ENCODE data around the gene LIM2. TPM values are rescaled to one million over a fixed set of nuclear protein-coding genes. Genes with fewer than 3 reads are reported as not detected.
"Not testable (repeated sequence)": the region's sequence is repeated elsewhere in the genome, so short reads cannot be mapped to it uniquely, and the experiment has no call there.

LIM2 gene
- total and polyA plus RNA-seq, 2 of the 8 experiments (the other 6 are each of a cell fraction or from before 2014, with no cell fraction given): not detected

DNA sequence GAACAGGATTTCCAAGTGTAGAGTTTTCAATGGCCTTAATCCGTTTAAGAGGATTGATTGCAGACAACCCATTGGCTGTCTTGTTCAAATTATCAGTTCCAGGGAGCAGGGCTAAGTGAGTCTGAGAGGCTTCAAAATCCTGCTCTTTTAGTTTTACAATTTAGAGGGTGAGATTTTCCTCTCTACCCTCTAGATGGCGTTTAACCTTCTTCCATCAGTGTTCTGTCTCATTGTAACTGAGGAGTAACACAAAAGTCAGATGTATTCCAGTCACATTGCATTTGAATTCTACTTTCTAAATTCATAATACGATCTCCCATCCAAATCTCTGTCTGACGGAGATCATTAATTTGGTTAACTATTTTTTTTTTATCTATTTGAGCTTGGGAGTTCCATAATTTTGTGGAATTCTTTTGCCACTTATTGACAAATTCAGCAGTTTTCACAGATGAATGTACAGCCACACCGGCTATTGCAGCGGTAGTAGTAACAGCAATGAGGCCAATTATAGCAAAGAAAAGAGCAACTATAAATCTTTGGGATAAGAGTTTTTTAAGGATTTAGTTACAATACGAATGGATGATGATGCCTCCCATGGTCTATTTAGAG lies 10.4 kb upstream of the LIM2 start (continued):
- no peak for TF ChIP-seq CHD2 (IDR thresholded peaks at IDR 0.05; ENCODE audit: low read length)
- no peak for TF ChIP-seq CBX5 (IDR thresholded peaks at IDR 0.05; ENCODE audit: low read depth, low read length)
- no peak for TF ChIP-seq EZH2 (IDR thresholded peaks at IDR 0.05; ENCODE audit: low read depth, low read length, severe bottlenecking)

DNA sequence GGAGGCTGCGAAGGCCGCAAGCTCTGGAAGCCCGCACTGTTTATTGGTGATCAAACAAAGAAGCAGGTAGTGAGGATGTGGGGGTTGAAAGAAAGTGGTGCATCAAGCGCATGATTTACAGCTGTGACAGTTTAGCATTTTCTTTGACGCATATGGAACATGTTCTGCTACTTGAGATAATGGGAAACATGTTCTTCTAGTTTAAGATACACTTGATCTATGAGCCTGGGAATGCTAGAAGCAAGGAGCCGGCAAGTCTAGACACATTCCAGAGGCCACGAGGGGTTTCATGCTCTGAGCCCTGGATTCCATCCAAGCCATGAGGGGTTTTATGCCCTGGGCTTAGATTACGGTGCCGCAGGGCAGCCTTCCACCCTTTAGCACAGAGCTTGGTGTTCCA lies 9.7 kb upstream of the LIM2 start:
- not testable (repeated sequence) for H4K5ac ChIP-seq (ENCODE audit: insufficient read length, low read depth, low read length); H2BK120ac ChIP-seq (replicated peaks; ENCODE audit: low read depth, low read length); H2AK5ac ChIP-seq (ENCODE audit: low read depth, low read length); H3K79me2 ChIP-seq (ENCODE audit: control insufficient read depth in 1 of 2, insufficient read depth in 2 of 2, low read length in 2 of 2); H2BK20ac ChIP-seq (ENCODE audit: low read length); H3K18ac ChIP-seq (ENCODE audit: extremely low read depth, low read length); H3K27ac ChIP-seq (ENCODE audit: low read depth, low read length); H3K36me3 ChIP-seq (ENCODE audit: control insufficient read depth in 2 of 4, insufficient read depth in 4 of 4, low read length in 3 of 4); H2BK15ac ChIP-seq (ENCODE audit: low read length); H3K23ac ChIP-seq (ENCODE audit: insufficient read length); H3K27me3 ChIP-seq (replicated peaks in 1 of 4; ENCODE audit: control insufficient read depth in 3 of 4, extremely low read depth in 1 of 4, insufficient read depth in 3 of 4, low read length in 3 of 4); H3K9ac ChIP-seq (replicated peaks in 1 of 4; ENCODE audit: extremely low read depth in 1 of 4, low read depth in 3 of 4, low read length in 3 of 4); H2AFZ ChIP-seq (ENCODE audit: low read length); H3K4ac ChIP-seq (replicated peaks; ENCODE audit: insufficient read length, low read depth, low read length); H3K23me2 ChIP-seq (ENCODE audit: low read depth, low read length); H3K79me1 ChIP-seq (ENCODE audit: low read depth, low read length); H3K4me2 ChIP-seq (ENCODE audit: insufficient read depth in 1 of 2, low read depth in 2 of 2, low read length in 2 of 2); H2BK12ac ChIP-seq (ENCODE audit: low read depth, low read length); H3K4me3 ChIP-seq (ENCODE audit: extremely low read depth in 1 of 4, insufficient read depth in 2 of 4, low read depth in 3 of 4, low read length in 4 of 4); H3K14ac ChIP-seq (ENCODE audit: insufficient read length); H4K91ac ChIP-seq (replicated peaks; ENCODE audit: insufficient read length, low read length); H4K8ac ChIP-seq (ENCODE audit: extremely low read depth, insufficient read depth, low read length); H2BK5ac ChIP-seq (ENCODE audit: low read depth, low read length); H3K56ac ChIP-seq (replicated peaks; ENCODE audit: insufficient read length, low read depth, low read length); H3K4me1 ChIP-seq (replicated peaks in 1 of 4; ENCODE audit: control insufficient read depth in 3 of 4, insufficient read depth in 4 of 4, low read length in 3 of 4); H4K20me1 ChIP-seq (replicated peaks in 1 of 2; ENCODE audit: control insufficient read depth in 1 of 2, insufficient read depth in 2 of 2, low read length in 2 of 2); FAIRE-seq; DNase-seq (ENCODE audit: low read depth in 1 of 2, low spot score in 2 of 2)
- POLR2A ChIA-PET (ENCODE audit: partially characterized antibody): interaction anchor here (1.0 to 1.5 kb wide), 2 partner anchors 9 to 38 kb away, joined by 3 read pairs; no protein-coding TSS in a partner anchor
- CTCF ChIA-PET (ENCODE audit: partially characterized antibody): interaction anchor here (0.7 to 7.0 kb wide), 23 partner anchors 9 to 576 kb away, joined by 3 to 74 read pairs (median 4); partner anchors contain the start of genes ETFB, NKG7 and SIGLEC10
- 94% methylated on average over 9 of the region's 9 CpGs; no CpG with 5 or more reads in 1 of the 2 experiments for WGBS, 2 experiments (ENCODE audit: extremely low coverage in 1 of 2, insufficient coverage in 1 of 2, insufficient read length in 1 of 2, insufficient replicate concordance in 2 of 2, low coverage in 1 of 2, low lambda C conversion rate in 2 of 2, missing lambda C conversion rate in 1 of 2)
- peaks cover 10 to 13% of the 10 kb centered on the region in 2 experiments for H3K9me3 ChIP-seq (ENCODE audit: insufficient read depth in 2 of 2, low read depth in 1 of 2, low read length in 1 of 2)

Data from H1 (cell line).